Measurements from ENCODE around the gene DLX1.

DNA sequence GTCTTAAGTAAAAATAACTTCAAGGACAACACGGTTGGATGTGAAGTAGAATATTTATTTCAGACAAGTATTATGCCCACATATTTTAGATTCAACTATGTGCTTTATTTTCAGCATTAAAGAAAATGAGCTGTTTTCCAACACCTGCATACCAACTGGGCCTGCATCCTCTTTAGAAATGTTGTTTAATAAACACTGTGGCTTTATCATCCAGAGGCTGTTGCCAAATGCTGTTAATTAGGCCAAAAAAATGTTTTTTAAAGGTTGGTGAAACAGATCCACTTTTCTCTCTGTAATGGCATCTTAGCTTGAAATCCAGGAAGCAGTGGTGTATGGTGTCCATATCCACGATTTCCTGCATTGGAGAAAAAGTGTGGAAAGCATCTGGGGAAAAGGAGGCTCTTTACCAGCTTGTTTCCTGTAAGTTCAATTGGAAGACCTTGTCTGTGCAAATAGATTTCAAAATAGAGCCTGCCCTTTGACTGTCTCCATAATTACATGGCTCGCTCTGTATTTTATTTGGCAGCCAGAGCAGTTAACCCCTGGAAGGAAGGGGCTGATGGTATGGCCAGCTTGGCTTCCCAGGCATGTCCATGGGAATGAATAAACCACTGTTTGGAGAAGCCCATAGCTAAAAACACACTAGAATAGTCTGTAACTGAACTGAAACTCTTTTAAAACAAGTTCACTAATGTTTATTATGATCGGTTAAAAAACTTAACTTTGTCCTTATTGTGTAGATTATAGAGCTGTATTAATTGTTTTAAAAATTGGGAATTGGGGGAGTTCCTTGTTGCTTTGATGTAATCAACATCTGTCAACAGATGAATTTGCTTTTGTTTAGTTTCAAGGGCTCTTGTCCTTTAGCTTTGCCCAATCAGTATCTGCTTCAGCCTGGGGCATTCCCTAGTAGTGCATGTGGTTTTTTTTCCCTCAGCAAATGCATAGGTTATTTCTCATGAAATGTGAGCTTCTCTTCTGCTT, 33.0 kb upstream of the DLX1 start:
- no peak for TF ChIP-seq POLR2A (IDR thresholded peaks at IDR 0.05)
- TF ChIP-seq, protein P1, sequence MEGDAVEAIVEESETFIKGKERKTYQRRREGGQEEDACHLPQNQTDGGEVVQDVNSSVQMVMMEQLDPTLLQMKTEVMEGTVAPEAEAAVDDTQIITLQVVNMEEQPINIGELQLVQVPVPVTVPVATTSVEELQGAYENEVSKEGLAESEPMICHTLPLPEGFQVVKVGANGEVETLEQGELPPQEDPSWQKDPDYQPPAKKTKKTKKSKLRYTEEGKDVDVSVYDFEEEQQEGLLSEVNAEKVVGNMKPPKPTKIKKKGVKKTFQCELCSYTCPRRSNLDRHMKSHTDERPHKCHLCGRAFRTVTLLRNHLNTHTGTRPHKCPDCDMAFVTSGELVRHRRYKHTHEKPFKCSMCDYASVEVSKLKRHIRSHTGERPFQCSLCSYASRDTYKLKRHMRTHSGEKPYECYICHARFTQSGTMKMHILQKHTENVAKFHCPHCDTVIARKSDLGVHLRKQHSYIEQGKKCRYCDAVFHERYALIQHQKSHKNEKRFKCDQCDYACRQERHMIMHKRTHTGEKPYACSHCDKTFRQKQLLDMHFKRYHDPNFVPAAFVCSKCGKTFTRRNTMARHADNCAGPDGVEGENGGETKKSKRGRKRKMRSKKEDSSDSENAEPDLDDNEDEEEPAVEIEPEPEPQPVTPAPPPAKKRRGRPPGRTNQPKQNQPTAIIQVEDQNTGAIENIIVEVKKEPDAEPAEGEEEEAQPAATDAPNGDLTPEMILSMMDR (IDR thresholded peaks at IDR 0.05 in 4 of 5, conservative IDR thresholded peaks at IDR 0.05 in 1 of 5), result no peak
